ENCODE measurements around the gene CAV2. TPM values are rescaled to one million over a fixed set of nuclear protein-coding genes. Genes with fewer than 3 reads are reported as not detected.
A peak's percentile ranks its signal among the peaks of the same experiment; 100 is the strongest.

Gene CAV2
- total and polyA plus RNA-seq, 2 experiments from 2014 or later = 9.9 to 17.4 TPM

DNA sequence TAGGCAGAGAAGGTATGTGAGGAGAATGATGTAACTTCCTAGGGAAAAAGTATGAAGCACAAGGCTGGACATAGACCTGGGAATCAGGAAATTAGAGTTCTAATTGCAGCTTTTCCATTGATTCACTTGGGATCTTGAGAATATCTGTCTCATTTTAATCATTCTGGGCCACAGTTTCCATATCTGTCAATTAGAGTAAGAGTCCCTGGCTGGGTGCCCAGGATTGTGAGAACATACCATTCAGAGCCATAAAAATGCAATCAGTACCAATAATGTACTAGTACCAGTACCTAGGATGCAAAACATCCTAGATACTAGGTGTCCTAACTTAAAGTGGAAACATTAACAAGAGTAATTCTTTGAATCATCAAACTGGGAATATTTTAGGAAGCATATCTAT is 54.9 kb downstream of the CAV2 start:
- no peaks in the 10 kb centered on the region for H3K4me1 ChIP-seq (ENCODE audit: low read depth)
- TF ChIP-seq CTCF (IDR thresholded peaks at IDR 0.05; ENCODE audit: low read depth, low read length) = no peak
- H3K36me3 ChIP-seq = no peaks in the 10 kb centered on the region
- H3K9me3 ChIP-seq (ENCODE audit: low read depth) = no peaks in the 10 kb centered on the region
- no peaks in the 10 kb centered on the region for H3K27me3 ChIP-seq
- DNase-seq (ENCODE audit: low read depth in 1 of 2, low spot score in 1 of 2) = peak in 1 of 2 donors; percentile 34
- H3K27ac ChIP-seq = no peak overlapping the region
- H3K4me3 ChIP-seq = no peak overlapping the region

DNA sequence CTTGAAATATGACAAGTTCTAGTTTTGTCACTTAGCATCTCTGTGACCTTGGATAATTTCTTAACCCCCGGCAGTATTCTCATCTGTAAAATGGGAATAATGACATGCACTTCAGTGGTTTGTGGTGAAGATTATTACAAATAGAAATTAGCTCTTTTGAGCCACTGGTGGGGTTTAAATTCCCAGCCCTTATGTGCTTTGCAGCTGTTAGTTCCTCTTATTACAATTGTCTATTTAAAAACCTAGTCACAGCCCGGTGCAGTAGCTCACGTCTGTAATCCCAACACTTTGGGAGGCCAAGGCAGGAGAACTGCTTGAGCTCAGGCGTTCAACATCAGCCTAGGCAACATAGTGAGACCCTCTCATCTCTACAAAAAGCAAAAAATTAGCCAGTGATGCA is 55.4 kb downstream of the CAV2 start:
- Histone ChIP-seq H3K4me1 (ENCODE audit: low read depth) (no peaks in the 10 kb centered on the region), H3K27me3 (no peaks in the 10 kb centered on the region), H3K27ac (no peak overlapping the region), H3K9me3 (ENCODE audit: low read depth) (no peaks in the 10 kb centered on the region), H3K4me3 (no peak overlapping the region), H3K36me3 (no peaks in the 10 kb centered on the region)
- no peak for TF ChIP-seq CTCF (IDR thresholded peaks at IDR 0.05; ENCODE audit: low read depth, low read length)
- no peak for DNase-seq (ENCODE audit: low read depth in 1 of 2, low spot score in 1 of 2)

- no peaks in the 10 kb centered on the region for H3K36me3 ChIP-seq
- DNase-seq (ENCODE audit: low read depth in 1 of 2, low spot score in 1 of 2) = no peak
- no peaks in the 10 kb centered on the region for H3K4me1 ChIP-seq (ENCODE audit: low read depth)
- no peak overlapping the region for H3K4me3 ChIP-seq
- no peak overlapping the region for H3K27ac ChIP-seq
- H3K9me3 ChIP-seq (ENCODE audit: low read depth) = no peaks in the 10 kb centered on the region
- TF ChIP-seq CTCF (IDR thresholded peaks at IDR 0.05; ENCODE audit: low read depth, low read length) = no peak
- no peaks in the 10 kb centered on the region for H3K27me3 ChIP-seq
Measured at GRCh38 chr7:116557066-116557585, 57.6 kb downstream of the CAV2 start.

- no peaks in the 10 kb centered on the region for H3K9me3 ChIP-seq (ENCODE audit: low read depth)
- DNase-seq (ENCODE audit: low read depth in 1 of 2, low spot score in 1 of 2) = no peak
- no peaks in the 10 kb centered on the region for H3K4me1 ChIP-seq (ENCODE audit: low read depth)
- no peak overlapping the region for H3K4me3 ChIP-seq
- no peaks in the 10 kb centered on the region for H3K27me3 ChIP-seq
- no peak for TF ChIP-seq CTCF (IDR thresholded peaks at IDR 0.05; ENCODE audit: low read depth, low read length)
- no peak overlapping the region for H3K27ac ChIP-seq
- H3K36me3 ChIP-seq = no peaks in the 10 kb centered on the region
Measured at GRCh38 chr7:116557901-116558300, 58.4 kb downstream of the CAV2 start.

Other genes starting within 250 kb of the CAV2 start
- 0.69 and 3.5 TPM in 2 replicates for gene CAV1, start 25.3 kb downstream of the CAV2 start, total RNA-seq
- 1.8 and 3.2 TPM in 2 replicates for gene CAV1, start 25.3 kb downstream of the CAV2 start, polyA plus RNA-seq
- 0.88 and 1.8 TPM in 2 replicates for gene MET, start 172.5 kb downstream of the CAV2 start, total RNA-seq
- 1.9 and 2.6 TPM in 2 replicates for gene MET, start 172.5 kb downstream of the CAV2 start, polyA plus RNA-seq